Measurements from ENCODE around the gene TMEM140.
"Not testable (repeated sequence)": the region's sequence is repeated elsewhere in the genome, so short reads cannot be mapped to it uniquely, and the experiment has no call there.

GRCh38 chr7:135124631-135125030 lies 23.2 kb upstream of the TMEM140 start:
- TF ChIP-seq CTCF (conservative IDR thresholded peaks at IDR 0.05; ENCODE audit: low read depth, low read length); EZH2 (IDR thresholded peaks at IDR 0.05; ENCODE audit: borderline replicate concordance, low read depth, low read length, poor library complexity, severe bottlenecking): not testable (repeated sequence)

Data from A673 (cell line).